GM12878 (cell line): Measurements from ENCODE around the gene YTHDF1. TPM values are rescaled to one million over a fixed set of nuclear protein-coding genes. Genes with fewer than 3 reads are reported as not detected.

ENCODE experiments used
- ATAC-seq: fragments of 200-7000 bp; cut with Tn5 transposase; 3 replicates; pipeline ENCODE4 v1.9.1; 2020; ENCODE audit warnings: mild to moderate bottlenecking, moderate library complexity
- BruUV-seq: library from RNA; stranded (reverse); fragments of 400-500 nt; replicated peaks from 2 replicates; lab custom pipeline; 2021; lab: Mats Ljungman, UMichigan
- CTCF ChIA-PET: fragments of 300-600 bp; sonication (Branson Sonifier 250); formaldehyde crosslinking; extraction: SDS; loops from one replicate; lab custom pipeline; 2021; ENCODE audit warnings: inconsistent platforms; lab: Yijun Ruan, JAX
- POLR2A ChIA-PET: fragments of 350-600 bp; formaldehyde crosslinking; extraction: SDS; loops from one replicate; lab custom pipeline; 2021; ENCODE audit warnings: inconsistent platforms; lab: Charles Lee
- RAD21 ChIA-PET: fragments of 300-600 bp; sonication (Branson Sonifier 250); formaldehyde crosslinking; loops from one replicate; lab custom pipeline; 2023; ENCODE audit warnings: antibody characterized with exemption; ENCODE audit not compliant: unreplicated experiment; lab: Charles Lee
- SMC1A ChIA-PET: fragments of 300-600 bp; sonication (Branson Sonifier 250); formaldehyde crosslinking; loops from one replicate; lab custom pipeline; 2023; ENCODE audit not compliant: unreplicated experiment, uncharacterized antibody; lab: Charles Lee
- DNase-seq: peaks from one replicate; pipeline ENCODE4 v3.0.0-alpha.2; 2011; ENCODE audit warnings: low read depth, low spot score
- FAIRE-seq: peaks from 3 replicates; lab custom pipeline; 2011; peaks lifted over from hg19 to GRCh38; lab: Jason Lieb, UNC
- H2AFZ ChIP-seq: 2 replicates; pipeline ENCODE4 v1.6.0; 2011; ENCODE audit warnings: low read depth, low read length, control low read depth; ENCODE audit not compliant: control insufficient read depth
- H3K27ac ChIP-seq: 2 replicates; pipeline ENCODE4 v1.5.1; 2011; ENCODE audit warnings: control low read depth; ENCODE audit not compliant: control insufficient read depth, insufficient read depth
- H3K27me3 ChIP-seq, 2 experiments: replicated peaks in 1 of 2; 2 replicates each; pipeline versions ENCODE4 v1.6.0 to v1.6.1; 2011; ENCODE audit warnings: low read length in 1 of 2; ENCODE audit not compliant: control insufficient read depth in 2 of 2, insufficient read depth in 2 of 2
- H3K36me3 ChIP-seq, 2 experiments: 2 replicates each; pipeline ENCODE4 v1.5.1; 2011; ENCODE audit warnings: low read length in 1 of 2; ENCODE audit not compliant: control insufficient read depth in 2 of 2, insufficient read depth in 2 of 2
- H3K4me1 ChIP-seq: 2 replicates; pipeline ENCODE4 v1.6.1; 2011; ENCODE audit warnings: mild to moderate bottlenecking, low read length, moderate library complexity, mixed read lengths; ENCODE audit not compliant: control insufficient read depth, insufficient read depth
- H3K4me2 ChIP-seq: 2 replicates; pipeline ENCODE4 v1.6.0; 2011; ENCODE audit warnings: control low read depth; ENCODE audit not compliant: control insufficient read depth, insufficient read depth
- H3K4me3 ChIP-seq: fragments of 200-600 bp; sonication (generic); 2 replicates; pipeline ENCODE4 v1.5.1; 2016
- H3K79me2 ChIP-seq: 2 replicates; pipeline ENCODE4 v1.6.0; 2011; ENCODE audit warnings: low read length; ENCODE audit not compliant: control insufficient read depth, insufficient read depth
- H3K9ac ChIP-seq: 2 replicates; pipeline ENCODE4 v1.8.0; 2011; ENCODE audit warnings: low read length, control low read depth, mixed read lengths; ENCODE audit not compliant: control insufficient read depth, insufficient read depth
- H3K9me3 ChIP-seq: replicated peaks from 3 replicates; pipeline ENCODE4 v1.5.1; 2011; ENCODE audit warnings: mild to moderate bottlenecking, low read length; ENCODE audit not compliant: control insufficient read depth, insufficient read depth
- H4K20me1 ChIP-seq: 2 replicates; pipeline ENCODE4 v1.6.0; 2011; ENCODE audit not compliant: control insufficient read depth, insufficient read depth
- BACH1 ChIP-seq: fragments of 450-650 bp; IDR thresholded peaks from 2 replicates; pipeline ENCODE4 v1.6.1; 2017; ENCODE audit warnings: mild to moderate bottlenecking, borderline replicate concordance
- BHLHE40 ChIP-seq, 2 experiments: fragments of 450-650 bp in 1 of 2; IDR thresholded peaks; 2 replicates each; pipeline ENCODE4 v1.6.1; 2011 to 2017; ENCODE audit warnings: low read depth in 2 of 2, borderline replicate concordance in 1 of 2, improper control_type of control experiment in 1 of 2, low read length in 1 of 2, mild to moderate bottlenecking in 1 of 2
- CBX5 ChIP-seq: sonication (generic); IDR thresholded peaks from 2 replicates; pipeline ENCODE4 v1.6.1; 2016; ENCODE audit warnings: low read depth, moderate library complexity, mild to moderate bottlenecking, inconsistent platforms
- HDAC6 ChIP-seq: fragments of 200-600 bp; sonication (generic); IDR thresholded peaks from one replicate; pipeline ENCODE4 v1.8.0; 2017; ENCODE audit warnings: antibody characterized with exemption; ENCODE audit not compliant: unreplicated experiment
- RELB ChIP-seq: fragments of 450-650 bp; IDR thresholded peaks from 2 replicates; pipeline ENCODE4 v1.6.1; 2017; ENCODE audit warnings: low read depth, mild to moderate bottlenecking, moderate library complexity
- SUZ12 ChIP-seq: fragments of 200-600 bp; sonication (generic); IDR thresholded peaks from one replicate; pipeline ENCODE4 v1.6.1; 2018; ENCODE audit warnings: antibody characterized with exemption, mild to moderate bottlenecking; ENCODE audit not compliant: unreplicated experiment
- TCF3 ChIP-seq: IDR thresholded peaks from 2 replicates; pipeline ENCODE4 v1.6.1; 2012; ENCODE audit warnings: low read depth, mild to moderate bottlenecking, low read length, borderline replicate concordance; ENCODE audit not compliant: insufficient read depth
- USF2 ChIP-seq: IDR thresholded peaks from 2 replicates; pipeline ENCODE4 v1.6.1; 2011; ENCODE audit warnings: low read depth, low read length, improper control_type of control experiment, borderline replicate concordance
- WGBS: methylation state at CpG from one replicate; pipeline ENCODE4 v1.1.6; 2016; ENCODE audit warnings: low lambda C conversion rate; ENCODE audit not compliant: insufficient replicate concordance, insufficient coverage; ENCODE audit errors: missing lambda C conversion rate; 5-methylcytosine and 5-hydroxymethylcytosine counted together
- in situ Hi-C: fragments of 300-500 bp; cut with MboI; formaldehyde crosslinking; loops from 9 replicates; pipeline ENCODE4 v1.14.3; 2018; ENCODE audit warnings: mixed read lengths
- intact Hi-C: fragments of 100-400 bp; cut with micrococcal nuclease; formaldehyde crosslinking; loops from one replicate; pipeline ENCODE4 v1.14.2; 2022; ENCODE audit not compliant: unreplicated experiment
- polyA plus RNA-seq, 11 experiments: library from polyadenylated mRNA; depleted of rRNA in 4 of 11; unstranded in 6 of 11; stranded (reverse) in 5 of 11; fragments of >200 nt; fragmentation: Nextera tagmentation in 4 of 11; fragmentation: Illumina TruSeq in 1 of 11; extraction: Ambion mirVana in 4 of 11; extraction: Trizol in 1 of 11; gene quantifications; 1 replicate in 1 of 11; 2 replicates in 10 of 11; pipeline versions ENCODE4 v1.2.1 to v1.2.3, GENCODE V29; 2011 to 2016; ENCODE audit warnings: inconsistent platforms in 2 of 11, missing spikeins in 2 of 11, low read depth in 1 of 11
- total RNA-seq, 4 experiments: library from RNA; depleted of rRNA in 3 of 4; stranded (reverse); fragments of >200 nt in 3 of 4; fragmentation: Illumina TruSeq in 1 of 4; extraction: Trizol in 1 of 4; gene quantifications; 2 replicates each; pipeline versions ENCODE4 v1.2.1 to v1.2.3, GENCODE V29; 2013 to 2021

Gene YTHDF1
- total and polyA plus RNA-seq, 10 of the 15 experiments (the other 5 are each of a cell fraction or from before 2014, with no cell fraction given): 4.6 to 37.8 (median 20.5) TPM

- CTCF ChIA-PET: no interaction called here
- Histone ChIP-seq H3K27ac (no peak overlapping the region), H3K79me2 (no peaks in the 10 kb centered on the region), H3K4me3 (no peak overlapping the region), H3K27me3 (peaks cover 19 to 21% of the 10 kb centered on the region in 2 experiments), H3K4me2 (no peak overlapping the region), H3K36me3 (no peaks in the 10 kb centered on the region), H2AFZ (no peak overlapping the region), H3K9ac (no peak overlapping the region), H4K20me1 (no peaks in the 10 kb centered on the region), H3K9me3 (no peaks in the 10 kb centered on the region), H3K4me1 (no peaks in the 10 kb centered on the region)
- 30% methylated on average over 74 of the region's 96 CpGs for WGBS
- no peak for FAIRE-seq
- intact Hi-C loops (loop anchor here (2.0 kb wide), 1 partner anchor 204 kb away; no protein-coding TSS in a partner anchor), in situ Hi-C loops (no loop called here)
- RAD21 ChIA-PET: no interaction called here
- no peak for ATAC-seq
- POLR2A ChIA-PET: no interaction called here
- BruUV-seq: no TSS peak
- DNase-seq: no peak
- SMC1A ChIA-PET: no interaction called here
- peak; percentile 20 for TF ChIP-seq HDAC6
- TF ChIP-seq BACH1: no peak
- no peak for TF ChIP-seq USF2
- TF ChIP-seq TCF3: no peak
- peak in 1 of 2 experiments; percentile 17; a peak in 1 of 4 replicates for TF ChIP-seq BHLHE40 (IDR thresholded peaks at IDR 0.05; ENCODE audit: borderline replicate concordance in 1 of 2, low read depth in 2 of 2, low read length in 1 of 2)
- no peak for TF ChIP-seq CBX5
- no peak for TF ChIP-seq RELB
- peak; percentile 69 for TF ChIP-seq SUZ12
Observed at GRCh38 chr20:63177134-63177784, 38.7 kb downstream of the YTHDF1 start.
